MM.1S (cell line): ENCODE measurements around the gene PTPRN2.

ENCODE experiments used
- DNase-seq: peaks from one replicate; pipeline ENCODE4 v3.0.0-alpha.2; 2015
- H2AFZ ChIP-seq: fragments of 300-600 bp; sonication (generic); 2 replicates; pipeline ENCODE4 v1.6.0; 2016; ENCODE audit warnings: antibody characterized with exemption, low read length
- H3F3A ChIP-seq: fragments of 300-600 bp; sonication (generic); 2 replicates; pipeline ENCODE4 v1.6.1; 2016; ENCODE audit warnings: mild to moderate bottlenecking, antibody characterized with exemption, low read length, moderate library complexity, mixed read lengths; ENCODE audit not compliant: insufficient read depth
- H3K27ac ChIP-seq: fragments of 300-600 bp; sonication (generic); 2 replicates; pipeline ENCODE4 v1.5.1; 2016; ENCODE audit warnings: mild to moderate bottlenecking, low read length
- H3K27me3 ChIP-seq: fragments of 300-600 bp; sonication (generic); replicated peaks from 2 replicates; pipeline ENCODE4 v1.6.0; 2016; ENCODE audit warnings: low read length; ENCODE audit not compliant: insufficient read depth
- H3K36me3 ChIP-seq: fragments of 300-600 bp; sonication (generic); replicated peaks from 2 replicates; pipeline ENCODE4 v1.6.1; 2016; ENCODE audit warnings: mild to moderate bottlenecking, low read length, mixed read lengths; ENCODE audit not compliant: insufficient read depth
- H3K4me1 ChIP-seq: fragments of 300-600 bp; sonication (generic); 2 replicates; pipeline ENCODE4 v1.6.1; 2016; ENCODE audit warnings: low read length, mixed read lengths
- H3K4me2 ChIP-seq: fragments of 300-600 bp; sonication (generic); 2 replicates; pipeline ENCODE4 v1.6.0; 2016; ENCODE audit warnings: low read depth, low read length
- H3K4me3 ChIP-seq: fragments of 300-600 bp; sonication (generic); 2 replicates; pipeline ENCODE4 v1.5.1; 2016; ENCODE audit warnings: low read length, mixed read lengths
- H3K79me2 ChIP-seq: fragments of 300-600 bp; sonication (generic); 2 replicates; pipeline ENCODE4 v1.6.1; 2016; ENCODE audit warnings: mixed run types, low read length, mixed read lengths
- H3K9ac ChIP-seq: fragments of 300-600 bp; sonication (generic); 2 replicates; pipeline ENCODE4 v1.6.1; 2016; ENCODE audit warnings: low read length, mixed read lengths
- H3K9me2 ChIP-seq: fragments of 300-600 bp; sonication (generic); replicated peaks from 2 replicates; pipeline ENCODE4 v1.6.1; 2016; ENCODE audit warnings: mild to moderate bottlenecking, low read length, mixed read lengths; ENCODE audit not compliant: insufficient read depth
- H3K9me3 ChIP-seq: fragments of 300-600 bp; sonication (generic); replicated peaks from 2 replicates; pipeline ENCODE4 v1.6.1; 2016; ENCODE audit warnings: mild to moderate bottlenecking, low read length, mixed read lengths; ENCODE audit not compliant: insufficient read depth
- H4K20me1 ChIP-seq: fragments of 300-600 bp; sonication (generic); 2 replicates; pipeline ENCODE4 v1.6.1; 2016; ENCODE audit warnings: mild to moderate bottlenecking, low read length, moderate library complexity, mixed read lengths; ENCODE audit not compliant: insufficient read depth
- EZH2 ChIP-seq: fragments of 300-600 bp; sonication (generic); optimal IDR thresholded peaks from 2 replicates; pipeline ENCODE3; 2017; ENCODE audit warnings: low read depth, mild to moderate bottlenecking, antibody characterized with exemption, low read length, mixed read lengths
- EZH2phosphoT487 ChIP-seq: fragments of 300-600 bp; sonication (generic); IDR thresholded peaks from 2 replicates; pipeline ENCODE4 v1.6.1; 2018; ENCODE audit warnings: antibody characterized with exemption, low read length
- TF ChIP-seq, protein P1 (sequence below): fragments of 300-600 bp; sonication (generic); IDR thresholded peaks from 2 replicates; pipeline ENCODE4 v1.5.1; 2016; ENCODE audit warnings: antibody characterized with exemption, low read length, mixed read lengths

The PTPRN2 gene

DNA sequence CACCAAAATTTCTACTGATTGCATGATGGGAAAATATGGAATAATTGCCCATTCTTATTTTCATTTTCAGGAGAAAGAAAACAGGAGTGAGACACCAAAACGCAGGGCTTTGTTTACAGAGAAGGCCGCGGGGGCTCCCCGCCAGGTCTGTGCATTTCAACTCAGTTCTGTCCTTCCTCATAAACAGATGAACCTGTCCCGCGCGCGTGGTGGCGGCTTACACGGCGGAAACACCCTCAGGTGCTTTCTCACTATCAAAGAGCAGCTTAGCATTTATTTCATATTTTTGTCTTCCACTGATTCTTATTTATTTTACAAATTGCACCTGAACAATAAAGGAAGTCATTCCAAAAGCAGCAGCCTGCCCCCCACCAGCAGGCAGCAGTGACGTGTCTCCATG, 579.4 kb downstream of the PTPRN2 start:
- H3K9ac ChIP-seq = no peak overlapping the region
- no peaks in the 10 kb centered on the region for H3K9me3 ChIP-seq
- TF ChIP-seq EZH2phosphoT487 = no peak
- no peak for TF ChIP-seq EZH2
- TF ChIP-seq, protein P1, sequence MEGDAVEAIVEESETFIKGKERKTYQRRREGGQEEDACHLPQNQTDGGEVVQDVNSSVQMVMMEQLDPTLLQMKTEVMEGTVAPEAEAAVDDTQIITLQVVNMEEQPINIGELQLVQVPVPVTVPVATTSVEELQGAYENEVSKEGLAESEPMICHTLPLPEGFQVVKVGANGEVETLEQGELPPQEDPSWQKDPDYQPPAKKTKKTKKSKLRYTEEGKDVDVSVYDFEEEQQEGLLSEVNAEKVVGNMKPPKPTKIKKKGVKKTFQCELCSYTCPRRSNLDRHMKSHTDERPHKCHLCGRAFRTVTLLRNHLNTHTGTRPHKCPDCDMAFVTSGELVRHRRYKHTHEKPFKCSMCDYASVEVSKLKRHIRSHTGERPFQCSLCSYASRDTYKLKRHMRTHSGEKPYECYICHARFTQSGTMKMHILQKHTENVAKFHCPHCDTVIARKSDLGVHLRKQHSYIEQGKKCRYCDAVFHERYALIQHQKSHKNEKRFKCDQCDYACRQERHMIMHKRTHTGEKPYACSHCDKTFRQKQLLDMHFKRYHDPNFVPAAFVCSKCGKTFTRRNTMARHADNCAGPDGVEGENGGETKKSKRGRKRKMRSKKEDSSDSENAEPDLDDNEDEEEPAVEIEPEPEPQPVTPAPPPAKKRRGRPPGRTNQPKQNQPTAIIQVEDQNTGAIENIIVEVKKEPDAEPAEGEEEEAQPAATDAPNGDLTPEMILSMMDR = no peak
- H3K4me3 ChIP-seq = no peak overlapping the region
- DNase-seq = no peak
- no peaks in the 10 kb centered on the region for H3K36me3 ChIP-seq
- no peaks in the 10 kb centered on the region for H3K79me2 ChIP-seq
- H3F3A ChIP-seq = peaks cover 28% of the 10 kb centered on the region
- no peaks in the 10 kb centered on the region for H3K9me2 ChIP-seq
- H2AFZ ChIP-seq = no peak overlapping the region
- no peak overlapping the region for H3K4me2 ChIP-seq
- no peak overlapping the region for H3K27ac ChIP-seq
- H3K27me3 ChIP-seq = no peaks in the 10 kb centered on the region
- peaks cover 42% of the 10 kb centered on the region for H3K4me1 ChIP-seq
- no peaks in the 10 kb centered on the region for H4K20me1 ChIP-seq

DNA sequence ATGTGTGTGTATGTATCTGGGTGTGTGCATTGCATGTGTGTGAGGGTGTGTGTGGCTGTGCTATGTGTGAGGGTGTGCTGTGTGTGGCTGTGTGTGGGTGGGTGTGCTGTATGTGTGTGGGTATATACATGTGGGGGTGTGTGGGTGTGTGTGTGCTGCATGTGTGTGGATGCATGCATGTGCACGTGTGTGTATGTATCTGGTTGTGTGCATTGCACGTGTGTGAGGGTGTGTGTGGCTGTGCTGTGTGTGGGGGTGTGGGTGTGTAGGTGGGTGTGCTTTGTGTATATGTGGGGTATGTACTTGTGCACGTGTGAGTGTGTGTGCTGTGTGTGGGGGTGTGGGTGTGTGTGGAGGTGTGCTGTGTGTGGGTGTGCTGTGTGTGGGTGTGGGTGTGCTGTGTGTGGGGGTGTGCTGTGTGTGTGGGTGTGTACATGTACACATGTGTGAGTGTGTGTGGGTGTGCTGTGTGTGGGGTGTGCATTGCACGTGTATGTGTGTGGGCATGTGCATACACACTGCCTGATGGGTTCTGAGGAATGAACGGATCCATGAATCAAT, 579.8 kb downstream of the PTPRN2 start:
- H4K20me1 ChIP-seq = no peaks in the 10 kb centered on the region
- no peak for DNase-seq
- H3K79me2 ChIP-seq = no peaks in the 10 kb centered on the region
- H3K4me3 ChIP-seq = no peak overlapping the region
- H3K9me3 ChIP-seq = no peaks in the 10 kb centered on the region
- H3K4me2 ChIP-seq = no peak overlapping the region
- H3K27me3 ChIP-seq = no peaks in the 10 kb centered on the region
- H3K9me2 ChIP-seq = no peaks in the 10 kb centered on the region
- H3K9ac ChIP-seq = no peak overlapping the region
- H3F3A ChIP-seq = peaks cover 28% of the 10 kb centered on the region
- H3K36me3 ChIP-seq = no peaks in the 10 kb centered on the region
- H2AFZ ChIP-seq = no peak overlapping the region
- H3K27ac ChIP-seq = no peak overlapping the region
- TF ChIP-seq, protein P1 = no peak
- TF ChIP-seq EZH2phosphoT487 = no peak
- TF ChIP-seq EZH2 = no peak
- peaks cover 43% of the 10 kb centered on the region for H3K4me1 ChIP-seq

DNA sequence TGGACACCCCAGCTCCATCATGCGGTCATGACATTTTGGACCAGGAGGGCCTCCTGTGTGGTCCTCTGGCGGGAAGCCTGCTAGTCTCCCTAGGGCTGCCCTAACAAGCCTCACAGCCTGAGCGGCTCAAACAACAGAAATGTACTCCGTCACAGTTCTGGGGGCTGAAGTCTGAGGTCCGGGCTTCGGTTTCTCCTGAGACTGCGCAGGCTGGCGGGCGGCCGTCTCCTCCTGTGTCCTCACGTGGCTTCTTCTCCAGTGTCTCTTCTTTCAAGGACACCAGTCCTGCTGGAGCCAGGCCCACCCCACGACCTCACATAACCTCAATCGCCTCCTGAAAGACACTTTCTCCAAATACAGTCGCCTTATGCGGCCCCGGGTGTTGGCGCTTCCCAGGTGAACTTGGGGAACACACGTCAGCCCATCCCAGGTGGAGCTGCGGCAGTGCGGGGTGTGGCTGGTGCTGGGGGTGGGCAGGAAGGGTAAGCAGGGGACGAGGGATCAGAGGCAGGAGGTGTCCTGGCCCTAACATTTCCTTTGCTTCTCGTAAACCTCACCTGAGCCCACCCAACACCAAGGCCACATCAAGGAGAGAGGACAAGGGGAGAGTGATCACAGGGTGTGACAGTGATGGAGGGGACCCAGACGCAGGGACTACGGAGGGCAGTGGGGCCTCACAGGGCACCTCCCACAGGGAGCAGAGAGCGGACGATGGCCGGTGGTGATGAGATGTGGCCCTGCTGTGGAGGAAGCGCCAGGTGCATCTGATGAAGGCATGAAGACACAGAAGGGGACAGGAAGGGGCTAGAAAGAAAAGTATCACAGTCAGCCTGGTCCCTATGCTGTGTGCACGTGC, 580.6 kb downstream of the PTPRN2 start:
- no peak overlapping the region for H3K4me3 ChIP-seq
- H3K9ac ChIP-seq = no peak overlapping the region

More for the DNA sequence above, 580.6 kb downstream of the PTPRN2 start:
- no peaks in the 10 kb centered on the region for H3K9me3 ChIP-seq
- no peaks in the 10 kb centered on the region for H4K20me1 ChIP-seq
- no peaks in the 10 kb centered on the region for H3K27me3 ChIP-seq
- no peak for DNase-seq
- no peaks in the 10 kb centered on the region for H3K9me2 ChIP-seq
- H3F3A ChIP-seq = peaks cover 28% of the 10 kb centered on the region
- H3K4me1 ChIP-seq = peaks cover 43% of the 10 kb centered on the region
- no peak overlapping the region for H3K27ac ChIP-seq
- H2AFZ ChIP-seq = no peak overlapping the region
- TF ChIP-seq EZH2phosphoT487 (no peak), EZH2 (no peak)
- TF ChIP-seq, protein P1 = no peak
- H3K4me2 ChIP-seq = no peak overlapping the region
- no peaks in the 10 kb centered on the region for H3K79me2 ChIP-seq
- H3K36me3 ChIP-seq = no peaks in the 10 kb centered on the region
